Measurements from ENCODE around the gene POU2AF1.

The POU2AF1 gene

GRCh38 chr11:111347723-111348115, 31.4 kb downstream of the POU2AF1 start:
- no peak overlapping the region for H3K4me3 ChIP-seq (ENCODE audit: low read depth, low read length)
- DNase-seq (ENCODE audit: low read depth), result no peak
- TF ChIP-seq, protein P1, sequence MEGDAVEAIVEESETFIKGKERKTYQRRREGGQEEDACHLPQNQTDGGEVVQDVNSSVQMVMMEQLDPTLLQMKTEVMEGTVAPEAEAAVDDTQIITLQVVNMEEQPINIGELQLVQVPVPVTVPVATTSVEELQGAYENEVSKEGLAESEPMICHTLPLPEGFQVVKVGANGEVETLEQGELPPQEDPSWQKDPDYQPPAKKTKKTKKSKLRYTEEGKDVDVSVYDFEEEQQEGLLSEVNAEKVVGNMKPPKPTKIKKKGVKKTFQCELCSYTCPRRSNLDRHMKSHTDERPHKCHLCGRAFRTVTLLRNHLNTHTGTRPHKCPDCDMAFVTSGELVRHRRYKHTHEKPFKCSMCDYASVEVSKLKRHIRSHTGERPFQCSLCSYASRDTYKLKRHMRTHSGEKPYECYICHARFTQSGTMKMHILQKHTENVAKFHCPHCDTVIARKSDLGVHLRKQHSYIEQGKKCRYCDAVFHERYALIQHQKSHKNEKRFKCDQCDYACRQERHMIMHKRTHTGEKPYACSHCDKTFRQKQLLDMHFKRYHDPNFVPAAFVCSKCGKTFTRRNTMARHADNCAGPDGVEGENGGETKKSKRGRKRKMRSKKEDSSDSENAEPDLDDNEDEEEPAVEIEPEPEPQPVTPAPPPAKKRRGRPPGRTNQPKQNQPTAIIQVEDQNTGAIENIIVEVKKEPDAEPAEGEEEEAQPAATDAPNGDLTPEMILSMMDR (IDR thresholded peaks at IDR 0.05; ENCODE audit: low read depth, low read length, missing control alignments), result no peak

DNA sequence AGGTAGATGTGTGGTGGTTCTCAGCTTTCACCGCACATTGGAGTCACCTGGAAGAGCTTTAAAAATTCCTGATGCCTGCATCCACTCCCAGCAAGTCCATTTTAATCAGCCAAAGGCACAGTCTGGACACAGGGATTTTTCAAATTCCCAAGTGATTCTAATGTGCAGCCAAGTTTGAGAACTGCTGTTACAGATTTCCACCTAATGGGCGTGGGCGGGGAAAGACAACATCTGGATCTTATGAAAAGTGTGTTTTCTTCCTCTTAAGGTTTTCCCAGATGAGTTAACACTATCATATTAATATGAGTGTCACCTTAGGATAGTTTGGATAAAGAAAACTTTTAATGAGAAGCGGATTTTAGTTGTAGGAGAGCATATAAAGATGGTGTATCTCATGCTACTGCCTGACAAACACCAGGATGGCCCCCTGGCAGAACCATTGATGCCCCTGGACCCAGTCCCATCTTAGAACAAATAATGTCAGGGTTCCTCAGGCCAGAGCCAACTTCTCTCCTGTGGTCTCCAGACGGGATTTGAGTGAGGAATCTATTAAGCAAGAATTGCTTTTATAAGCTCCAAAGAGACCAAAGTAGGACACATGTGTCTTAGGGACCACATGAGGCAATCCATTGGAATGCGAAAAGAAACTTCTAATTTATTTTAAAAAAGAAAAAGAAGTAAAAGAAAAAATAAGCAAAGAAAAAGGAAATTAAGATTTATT, 31.9 kb downstream of the POU2AF1 start:
- DNase-seq (ENCODE audit: low read depth), result no peak
- no peak overlapping the region for H3K4me3 ChIP-seq (ENCODE audit: low read depth, low read length)
- TF ChIP-seq, protein P1 (IDR thresholded peaks at IDR 0.05; ENCODE audit: low read depth, low read length, missing control alignments), result no peak

GRCh38 chr11:111344032-111344431, 35.0 kb downstream of the POU2AF1 start:
- TF ChIP-seq, protein P1 (IDR thresholded peaks at IDR 0.05; ENCODE audit: low read depth, low read length, missing control alignments), result no peak
- DNase-seq (ENCODE audit: low read depth), result no peak
- no peak overlapping the region for H3K4me3 ChIP-seq (ENCODE audit: low read depth, low read length)

- no peak for DNase-seq (ENCODE audit: low read depth)
- H3K4me3 ChIP-seq (ENCODE audit: low read depth, low read length), result no peak overlapping the region
Measured at GRCh38 chr11:111342329-111342728, 36.7 kb downstream of the POU2AF1 start.

GRCh38 chr11:111339758-111340388, 39.2 kb downstream of the POU2AF1 start:
- no peak for DNase-seq (ENCODE audit: low read depth)
- no peak overlapping the region for H3K4me3 ChIP-seq (ENCODE audit: low read depth, low read length)
- TF ChIP-seq, protein P1 (IDR thresholded peaks at IDR 0.05; ENCODE audit: low read depth, low read length, missing control alignments), result no peak

More at GRCh38 chr11:111342329-111342728, 36.7 kb downstream of the POU2AF1 start:
- TF ChIP-seq, protein P1 (IDR thresholded peaks at IDR 0.05; ENCODE audit: low read depth, low read length, missing control alignments), result no peak

DNA sequence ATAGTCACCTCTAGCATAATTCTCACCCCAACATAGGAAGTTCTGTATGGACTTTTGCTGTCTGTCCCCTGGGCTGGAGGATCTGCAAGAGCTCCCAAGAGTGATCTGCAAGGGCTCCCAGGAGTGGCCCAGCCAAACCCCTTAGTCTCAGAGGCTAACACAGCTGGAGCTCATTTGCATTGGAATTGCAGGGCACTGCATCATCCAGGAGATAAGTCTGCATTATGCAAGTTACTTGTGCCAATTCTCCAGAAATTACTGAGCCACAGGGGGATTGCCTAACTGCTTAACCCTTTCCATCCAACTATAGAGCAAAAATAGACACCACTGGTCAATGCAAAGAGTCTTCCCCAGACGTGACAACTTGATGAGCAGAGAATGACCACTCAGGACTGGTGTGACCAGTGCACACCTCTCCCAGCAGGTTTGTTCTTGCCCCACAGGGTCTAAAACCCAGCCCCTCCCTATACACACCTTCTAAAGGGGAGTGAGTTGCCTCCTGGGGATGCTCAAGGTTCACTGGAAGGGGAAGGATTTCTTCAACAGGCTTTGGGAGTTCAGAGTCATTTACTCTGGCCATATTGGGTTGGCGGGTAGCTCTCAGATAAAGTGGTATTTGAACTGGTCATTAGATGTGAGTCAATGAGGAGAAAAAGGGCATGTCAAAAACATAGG, 42.4 kb downstream of the POU2AF1 start:
- DNase-seq (ENCODE audit: low read depth), result no peak
- no peak overlapping the region for H3K4me3 ChIP-seq (ENCODE audit: low read depth, low read length)
- TF ChIP-seq, protein P1 (IDR thresholded peaks at IDR 0.05; ENCODE audit: low read depth, low read length, missing control alignments), result no peak
